IMR-90 (cell line): ENCODE results near the gene NPPC. TPM values are rescaled to one million over a fixed set of nuclear protein-coding genes. Genes with fewer than 3 reads are reported as not detected.

Source experiments
- ATAC-seq: fragments of 200-7000 bp; cut with Tn5 transposase; 2 replicates; pipeline ENCODE4 v1.9.1; 2020; ENCODE audit warnings: low read depth, mild to moderate bottlenecking, moderate library complexity
- BruUV-seq: library from RNA; stranded (reverse); fragments of 400-500 nt; replicated peaks from 2 replicates; lab custom pipeline; 2021; lab: Mats Ljungman, UMichigan
- CTCF ChIA-PET: fragments of 300-600 bp; formaldehyde crosslinking; extraction: SDS; loops from one replicate; lab custom pipeline; 2021; ENCODE audit warnings: antibody characterized with exemption; lab: Yijun Ruan, JAX
- POLR2A ChIA-PET: fragments of 300-600 bp; sonication (Branson Sonifier 250); formaldehyde crosslinking; loops from one replicate; lab custom pipeline; 2022; ENCODE audit warnings: antibody characterized with exemption; ENCODE audit not compliant: unreplicated experiment; lab: Charles Lee
- DNase-seq: peaks from one replicate; pipeline ENCODE4 v3.0.0; 2013
- H2AFZ ChIP-seq: replicated peaks from 2 replicates; pipeline ENCODE3; 2013; ENCODE audit warnings: low read length, mild to moderate bottlenecking; ENCODE audit not compliant: poor library complexity
- H2AK5ac ChIP-seq: 2 replicates; pipeline ENCODE4 v1.6.1; 2013; ENCODE audit warnings: low read depth, low read length, inconsistent platforms
- H2AK9ac ChIP-seq: replicated peaks from 2 replicates; pipeline ENCODE3; 2013; ENCODE audit warnings: mild to moderate bottlenecking, low read depth, low read length, moderate library complexity; ENCODE audit not compliant: poor library complexity
- H2BK120ac ChIP-seq: 2 replicates; pipeline ENCODE4 v1.6.1; 2013; ENCODE audit warnings: low read depth, low read length, inconsistent platforms
- H2BK15ac ChIP-seq: 3 replicates; pipeline ENCODE4 v1.6.1; 2013; ENCODE audit warnings: low read depth, low read length, inconsistent platforms
- H2BK20ac ChIP-seq: 2 replicates; pipeline ENCODE4 v1.6.1; 2013; ENCODE audit warnings: low read depth, mild to moderate bottlenecking, inconsistent platforms, low read length, moderate library complexity
- H2BK5ac ChIP-seq: 2 replicates; pipeline ENCODE4 v1.6.1; 2013; ENCODE audit warnings: mild to moderate bottlenecking, low read depth, low read length, inconsistent platforms; ENCODE audit not compliant: poor library complexity, severe bottlenecking
- H3K14ac ChIP-seq: replicated peaks from 2 replicates; pipeline ENCODE4 v1.6.1; 2013; ENCODE audit warnings: low read depth, low read length, inconsistent platforms
- H3K18ac ChIP-seq: 2 replicates; pipeline ENCODE4 v1.6.1; 2013; ENCODE audit warnings: low read depth, low read length, control low read depth
- H3K23ac ChIP-seq: 2 replicates; pipeline ENCODE4 v1.6.1; 2013; ENCODE audit warnings: low read depth, low read length, inconsistent platforms
- H3K27ac ChIP-seq: 2 replicates; pipeline ENCODE4 v1.5.1; 2013; ENCODE audit warnings: mild to moderate bottlenecking, control low read depth, low read length; ENCODE audit not compliant: insufficient read depth
- H3K27me3 ChIP-seq: 2 replicates; pipeline ENCODE4 v1.6.1; 2013; ENCODE audit warnings: low read length; ENCODE audit not compliant: control insufficient read depth, insufficient read depth
- H3K36me3 ChIP-seq: 2 replicates; pipeline ENCODE4 v1.6.1; 2013; ENCODE audit warnings: low read length, mixed read lengths; ENCODE audit not compliant: control insufficient read depth, insufficient read depth
- H3K4ac ChIP-seq: 2 replicates; pipeline ENCODE4 v1.6.1; 2013; ENCODE audit warnings: low read depth, low read length, inconsistent platforms
- H3K4me1 ChIP-seq: 2 replicates; pipeline ENCODE4 v1.6.1; 2013; ENCODE audit warnings: low read length, mixed read lengths; ENCODE audit not compliant: control insufficient read depth, insufficient read depth
- H3K4me2 ChIP-seq: 2 replicates; pipeline ENCODE4 v1.6.1; 2013; ENCODE audit warnings: low read depth, mild to moderate bottlenecking, control low read depth, low read length, moderate library complexity
- H3K4me3 ChIP-seq: 2 replicates; pipeline ENCODE4 v1.5.1; 2013; ENCODE audit warnings: low read depth, mild to moderate bottlenecking, control low read depth, low read length, moderate library complexity; ENCODE audit not compliant: insufficient read depth
- H3K56ac ChIP-seq: 2 replicates; pipeline ENCODE4 v1.6.1; 2013; ENCODE audit warnings: low read length, inconsistent platforms; ENCODE audit not compliant: insufficient read depth; ENCODE audit errors: extremely low read depth
- H3K79me1 ChIP-seq, 2 experiments: 2 replicates each; pipeline ENCODE4 v1.6.1; 2013; ENCODE audit warnings: low read length in 2 of 2, inconsistent platforms in 1 of 2, low read depth in 1 of 2
- H3K9ac ChIP-seq: 2 replicates; pipeline ENCODE4 v1.6.1; 2013; ENCODE audit warnings: low read depth, low read length, control low read depth
- H3K9me1 ChIP-seq: 2 replicates; pipeline ENCODE4 v1.6.1; 2013; ENCODE audit warnings: low read length, inconsistent platforms; ENCODE audit not compliant: insufficient read depth
- H3K9me3 ChIP-seq: 2 replicates; pipeline ENCODE4 v1.6.1; 2013; ENCODE audit warnings: low read length; ENCODE audit not compliant: control insufficient read depth, insufficient read depth
- H4K20me1 ChIP-seq: 2 replicates; pipeline ENCODE4 v1.6.1; 2013; ENCODE audit warnings: low read length, inconsistent platforms; ENCODE audit not compliant: insufficient read depth
- H4K5ac ChIP-seq: 2 replicates; pipeline ENCODE4 v1.6.1; 2013; ENCODE audit warnings: mild to moderate bottlenecking, low read depth, low read length, control low read depth
- H4K8ac ChIP-seq, 2 experiments: 2 replicates each; pipeline ENCODE4 v1.6.1; 2013; ENCODE audit warnings: low read depth in 2 of 2, low read length in 2 of 2, control low read depth in 1 of 2, inconsistent platforms in 1 of 2
- H4K91ac ChIP-seq: 2 replicates; pipeline ENCODE4 v1.6.1; 2013; ENCODE audit warnings: low read depth, low read length, inconsistent platforms; ENCODE audit not compliant: insufficient read depth
- CEBPB ChIP-seq: IDR thresholded peaks from 2 replicates; pipeline ENCODE4 v1.6.1; 2012; ENCODE audit warnings: low read depth, low read length, improper control_type of control experiment
- CHD1 ChIP-seq: IDR thresholded peaks from 2 replicates; pipeline ENCODE4 v1.6.1; 2012; ENCODE audit warnings: low read depth, low read length, improper control_type of control experiment
- MXI1 ChIP-seq: IDR thresholded peaks from 2 replicates; pipeline ENCODE4 v1.6.1; 2012; ENCODE audit warnings: low read depth, mild to moderate bottlenecking, low read length, moderate library complexity, borderline replicate concordance
- WGBS, 2 experiments: methylation state at CpG; one replicate each; pipeline versions ENCODE4 v1.1.5 to v1.1.7; 2013; ENCODE audit warnings: missing lambda C conversion rate in 2 of 2; ENCODE audit not compliant: insufficient read length in 1 of 2; ENCODE audit errors: extremely low coverage in 2 of 2; 5-methylcytosine and 5-hydroxymethylcytosine counted together
- dilution Hi-C: fragments of 300-500 bp; cut with HindIII; formaldehyde crosslinking; loops from one replicate; pipeline ENCODE4 v1.14.3; 2018; ENCODE audit warnings: low sequenced_read_pairs; ENCODE audit not compliant: unreplicated experiment
- in situ Hi-C: fragments of 300-500 bp; cut with MboI; formaldehyde crosslinking; loops from 3 replicates; pipeline ENCODE4 v1.14.3; 2019; ENCODE audit warnings: low sequenced_read_pairs, inconsistent platforms, mixed read lengths
- intact Hi-C: fragments of 100-400 bp; cut with micrococcal nuclease; formaldehyde crosslinking; loops from 2 replicates; pipeline ENCODE4 v1.10.0; 2022
- polyA plus RNA-seq, 3 experiments: library from polyadenylated mRNA; depleted of rRNA; stranded (reverse); fragments of >200 nt; gene quantifications; 2 replicates each; pipeline ENCODE4 v1.2.3, GENCODE V29; 2012; ENCODE audit warnings: low replicate concordance in 1 of 3
- total RNA-seq: library from RNA; depleted of rRNA; stranded (reverse); fragments of >200 nt; gene quantifications from 2 replicates; pipeline ENCODE4 v1.2.3, GENCODE V29; 2012

NPPC gene
- total and polyA plus RNA-seq, 2 of the 4 experiments (the other 2 are of a cell fraction), result 0.22 to 0.36 TPM

GRCh38 chr2:231934441-231935206 lies 8.4 kb upstream of the NPPC start:
- Histone ChIP-seq H2BK15ac (no peak overlapping the region), H4K5ac (no peak overlapping the region), H3K9ac (no peak overlapping the region), H3K14ac (no peak overlapping the region), H2AK9ac (no peak overlapping the region), H3K18ac (no peak overlapping the region), H2BK20ac (no peak overlapping the region), H2AFZ (peak overlapping the region; percentile 23), H3K4ac (no peak overlapping the region), H3K56ac (no peak overlapping the region), H3K9me1 (no peaks in the 10 kb centered on the region; the same call in 1 of the 2 replicates), H4K8ac (no peak overlapping the region), H3K27me3 (peaks cover 47% of the 10 kb centered on the region), H3K23ac (no peak overlapping the region), H3K4me1 (no peaks in the 10 kb centered on the region), H2BK120ac (no peak overlapping the region), H3K27ac (no peak overlapping the region), H3K4me2 (no peak overlapping the region), H2BK5ac (no peak overlapping the region), H3K9me3 (no peaks in the 10 kb centered on the region), H3K36me3 (no peaks in the 10 kb centered on the region), H3K4me3 (no peak overlapping the region), H3K79me1 (no peaks in the 10 kb centered on the region), H4K20me1 (no peaks in the 10 kb centered on the region), H2AK5ac (no peak overlapping the region), H4K91ac (no peak overlapping the region)
- BruUV-seq, result no TSS peak
- ATAC-seq, result no peak
- dilution Hi-C loops, result no loop called here
- no CpG with 5 or more reads among the region's 8 CpGs for WGBS, 2 experiments
- ChIA-PET CTCF (interaction anchor here (1.5 kb wide), 1 partner anchor 10 kb away, joined by 3 read pairs; no protein-coding TSS in a partner anchor), POLR2A (no interaction called here)
- no peak for TF ChIP-seq MXI1
- TF ChIP-seq CHD1, result no peak
- no peak for TF ChIP-seq CEBPB
- no peak for DNase-seq
- in situ Hi-C loops, result loop anchor here (5.0 kb wide), 1 partner anchor 193 kb away; no protein-coding TSS in a partner anchor
- intact Hi-C loops, result no loop called here
